C4-2B (cell line): ENCODE measurements around the gene COG7.

Source experiments
- H3K27ac ChIP-seq: fragments of 450-650 bp; 2 replicates; pipeline ENCODE4 v1.5.1; 2017
- ZFX ChIP-seq: fragments of 450-650 bp; IDR thresholded peaks from 2 replicates; pipeline ENCODE4 v1.6.1; 2017
- TF ChIP-seq, protein P1 (sequence below): fragments of 450-650 bp; conservative IDR thresholded peaks from 2 replicates; pipeline ENCODE4 v1.5.1; 2017; ENCODE audit warnings: mild to moderate bottlenecking

The COG7 gene

DNA sequence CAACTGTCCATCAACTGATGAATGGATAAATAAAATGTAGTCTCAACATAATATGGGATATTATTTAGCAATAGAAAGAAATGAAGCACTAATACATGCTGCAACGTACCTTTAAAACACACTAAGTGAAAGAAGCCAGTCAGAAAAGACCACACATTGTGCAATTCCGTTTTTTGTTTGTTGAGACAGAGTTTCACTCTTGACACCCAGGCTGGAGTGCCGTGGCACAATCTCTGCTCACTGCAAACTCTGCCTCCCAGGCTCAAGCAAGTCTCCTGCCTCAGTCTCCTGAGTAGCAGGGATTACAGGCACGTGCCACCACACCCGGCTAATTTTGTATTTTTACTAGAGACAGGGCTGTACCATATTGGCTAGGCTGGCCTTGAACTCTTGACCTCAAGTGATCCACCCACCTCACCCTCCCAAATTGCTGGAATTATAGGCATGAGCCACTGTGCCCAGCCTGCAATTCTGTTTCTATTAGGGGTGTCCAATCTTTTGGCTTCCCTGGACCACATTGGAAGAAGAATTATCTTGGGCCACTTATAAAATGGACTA lies 110.8 kb downstream of the COG7 start:
- TF ChIP-seq, protein P1, sequence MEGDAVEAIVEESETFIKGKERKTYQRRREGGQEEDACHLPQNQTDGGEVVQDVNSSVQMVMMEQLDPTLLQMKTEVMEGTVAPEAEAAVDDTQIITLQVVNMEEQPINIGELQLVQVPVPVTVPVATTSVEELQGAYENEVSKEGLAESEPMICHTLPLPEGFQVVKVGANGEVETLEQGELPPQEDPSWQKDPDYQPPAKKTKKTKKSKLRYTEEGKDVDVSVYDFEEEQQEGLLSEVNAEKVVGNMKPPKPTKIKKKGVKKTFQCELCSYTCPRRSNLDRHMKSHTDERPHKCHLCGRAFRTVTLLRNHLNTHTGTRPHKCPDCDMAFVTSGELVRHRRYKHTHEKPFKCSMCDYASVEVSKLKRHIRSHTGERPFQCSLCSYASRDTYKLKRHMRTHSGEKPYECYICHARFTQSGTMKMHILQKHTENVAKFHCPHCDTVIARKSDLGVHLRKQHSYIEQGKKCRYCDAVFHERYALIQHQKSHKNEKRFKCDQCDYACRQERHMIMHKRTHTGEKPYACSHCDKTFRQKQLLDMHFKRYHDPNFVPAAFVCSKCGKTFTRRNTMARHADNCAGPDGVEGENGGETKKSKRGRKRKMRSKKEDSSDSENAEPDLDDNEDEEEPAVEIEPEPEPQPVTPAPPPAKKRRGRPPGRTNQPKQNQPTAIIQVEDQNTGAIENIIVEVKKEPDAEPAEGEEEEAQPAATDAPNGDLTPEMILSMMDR, result no peak
- TF ChIP-seq ZFX, result no peak
- H3K27ac ChIP-seq, result no peak overlapping the region

DNA sequence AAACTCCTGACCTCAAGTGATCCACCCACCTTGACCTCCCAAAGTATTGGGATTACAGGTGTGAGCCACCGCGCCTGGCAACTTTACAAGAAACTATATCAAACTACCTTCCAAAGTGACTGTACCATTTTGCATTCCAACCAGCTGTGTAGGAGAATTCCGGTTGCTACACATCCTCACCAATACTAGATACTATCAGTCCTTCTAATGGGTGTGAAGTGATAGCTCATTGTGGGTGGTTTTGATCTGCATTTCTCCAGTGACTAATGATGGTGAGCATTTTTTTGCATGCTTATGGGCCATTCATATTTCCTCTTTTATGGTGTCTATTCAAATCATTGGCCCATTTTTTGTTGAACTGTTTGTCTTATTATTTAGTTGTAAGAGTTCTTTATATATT lies 113.2 kb downstream of the COG7 start:
- TF ChIP-seq ZFX, result no peak
- TF ChIP-seq, protein P1, result no peak
- no peak overlapping the region for H3K27ac ChIP-seq
